ENCODE results near the gene OLAH.

DNA sequence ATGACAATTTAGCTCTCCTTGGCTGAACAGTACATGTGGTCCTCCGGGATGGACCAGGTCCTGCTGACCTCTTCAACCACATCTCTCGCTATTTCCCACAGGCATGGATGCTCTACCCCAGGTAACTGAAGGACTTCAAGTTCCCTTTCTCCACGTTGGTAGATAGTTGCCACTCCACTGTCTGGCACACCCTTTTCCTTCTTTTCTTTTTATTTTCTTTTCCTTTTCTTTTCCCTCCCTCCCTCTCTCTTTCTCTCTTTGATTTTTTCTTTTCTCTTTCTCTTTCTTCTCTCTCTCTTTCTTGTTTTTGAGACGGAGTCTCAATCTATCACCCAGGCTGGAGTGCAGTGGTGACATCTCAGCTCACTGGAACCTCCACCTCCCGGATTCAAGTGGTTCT is 47.7 kb downstream of the OLAH start:
- TF ChIP-seq, protein P1, sequence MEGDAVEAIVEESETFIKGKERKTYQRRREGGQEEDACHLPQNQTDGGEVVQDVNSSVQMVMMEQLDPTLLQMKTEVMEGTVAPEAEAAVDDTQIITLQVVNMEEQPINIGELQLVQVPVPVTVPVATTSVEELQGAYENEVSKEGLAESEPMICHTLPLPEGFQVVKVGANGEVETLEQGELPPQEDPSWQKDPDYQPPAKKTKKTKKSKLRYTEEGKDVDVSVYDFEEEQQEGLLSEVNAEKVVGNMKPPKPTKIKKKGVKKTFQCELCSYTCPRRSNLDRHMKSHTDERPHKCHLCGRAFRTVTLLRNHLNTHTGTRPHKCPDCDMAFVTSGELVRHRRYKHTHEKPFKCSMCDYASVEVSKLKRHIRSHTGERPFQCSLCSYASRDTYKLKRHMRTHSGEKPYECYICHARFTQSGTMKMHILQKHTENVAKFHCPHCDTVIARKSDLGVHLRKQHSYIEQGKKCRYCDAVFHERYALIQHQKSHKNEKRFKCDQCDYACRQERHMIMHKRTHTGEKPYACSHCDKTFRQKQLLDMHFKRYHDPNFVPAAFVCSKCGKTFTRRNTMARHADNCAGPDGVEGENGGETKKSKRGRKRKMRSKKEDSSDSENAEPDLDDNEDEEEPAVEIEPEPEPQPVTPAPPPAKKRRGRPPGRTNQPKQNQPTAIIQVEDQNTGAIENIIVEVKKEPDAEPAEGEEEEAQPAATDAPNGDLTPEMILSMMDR (IDR thresholded peaks at IDR 0.05), result no peak
- TF ChIP-seq POLR2A (IDR thresholded peaks at IDR 0.05) (no peak), EP300 (IDR thresholded peaks at IDR 0.05) (no peak)
